WERI-Rb-1 (cell line): Measurements from ENCODE around the gene NACC2.

Experiments
- DNase-seq: peaks from one replicate; pipeline ENCODE4 v3.0.0-alpha.2; 2020
- H3K27ac ChIP-seq: fragments of 250-450 bp; sonication (Bioruptor Pico); 2 replicates; pipeline ENCODE4 v1.5.1; 2020; ENCODE audit warnings: mild to moderate bottlenecking, moderate library complexity
- H3K27me3 ChIP-seq: fragments of 250-450 bp; sonication (Bioruptor Pico); 2 replicates; pipeline ENCODE4 v1.5.1; 2021; ENCODE audit warnings: mild to moderate bottlenecking, low read depth, moderate library complexity; ENCODE audit not compliant: insufficient read depth, severe bottlenecking
- H3K36me3 ChIP-seq: fragments of 250-450 bp; sonication (Bioruptor Pico); 2 replicates; pipeline ENCODE4 v1.5.1; 2020; ENCODE audit warnings: mild to moderate bottlenecking, moderate library complexity
- H3K4me3 ChIP-seq: 2 replicates; pipeline ENCODE4 v1.5.1; 2011; ENCODE audit warnings: low read depth, mild to moderate bottlenecking, control low read depth, low read length
- H3K9me3 ChIP-seq: fragments of 250-450 bp; sonication (Bioruptor Pico); 2 replicates; pipeline ENCODE4 v1.5.1; 2021; ENCODE audit warnings: mild to moderate bottlenecking, moderate library complexity; ENCODE audit not compliant: severe bottlenecking
- TF ChIP-seq, protein P1 (sequence below): IDR thresholded peaks from 2 replicates; pipeline ENCODE4 v1.5.1; 2011; ENCODE audit warnings: low read depth, mild to moderate bottlenecking, control low read depth, inconsistent platforms, low read length

Gene NACC2

DNA sequence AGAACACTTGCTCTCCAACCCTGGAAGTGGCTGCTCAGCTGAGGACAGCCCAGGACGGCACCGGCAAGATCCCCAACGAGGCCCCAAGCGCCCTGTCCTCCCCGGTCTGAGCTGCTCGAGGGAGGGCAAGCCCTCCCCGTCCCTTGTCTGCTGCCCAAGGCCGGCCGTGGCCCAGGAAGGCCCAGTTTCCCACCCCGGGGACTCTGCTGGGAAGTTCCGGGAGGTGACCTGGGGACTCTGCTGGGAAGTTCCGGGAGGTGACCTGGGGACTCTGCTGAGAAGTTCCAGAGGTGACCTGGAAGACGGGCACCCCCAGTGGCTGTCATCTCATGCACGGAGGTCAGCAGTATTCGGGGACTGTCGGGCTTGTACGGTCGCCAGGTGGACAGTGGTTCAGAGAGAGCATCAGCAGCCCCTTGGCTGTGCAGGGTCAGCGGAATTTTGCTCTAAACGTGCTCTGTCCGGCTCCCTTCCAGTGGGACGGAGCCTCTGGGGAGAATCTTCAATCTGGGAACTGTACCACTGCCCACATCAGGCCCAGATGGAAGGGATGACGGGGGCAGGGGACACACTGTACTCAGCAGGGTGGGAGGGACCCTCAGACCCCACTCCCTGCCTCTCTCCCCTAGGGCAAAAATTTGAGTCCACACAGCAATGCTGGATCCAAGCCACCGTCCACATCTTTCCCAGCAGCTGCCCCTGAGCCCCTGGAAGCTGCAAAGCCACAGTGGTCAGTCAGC lies 7.2 kb downstream of the NACC2 start:
- TF ChIP-seq, protein P1, sequence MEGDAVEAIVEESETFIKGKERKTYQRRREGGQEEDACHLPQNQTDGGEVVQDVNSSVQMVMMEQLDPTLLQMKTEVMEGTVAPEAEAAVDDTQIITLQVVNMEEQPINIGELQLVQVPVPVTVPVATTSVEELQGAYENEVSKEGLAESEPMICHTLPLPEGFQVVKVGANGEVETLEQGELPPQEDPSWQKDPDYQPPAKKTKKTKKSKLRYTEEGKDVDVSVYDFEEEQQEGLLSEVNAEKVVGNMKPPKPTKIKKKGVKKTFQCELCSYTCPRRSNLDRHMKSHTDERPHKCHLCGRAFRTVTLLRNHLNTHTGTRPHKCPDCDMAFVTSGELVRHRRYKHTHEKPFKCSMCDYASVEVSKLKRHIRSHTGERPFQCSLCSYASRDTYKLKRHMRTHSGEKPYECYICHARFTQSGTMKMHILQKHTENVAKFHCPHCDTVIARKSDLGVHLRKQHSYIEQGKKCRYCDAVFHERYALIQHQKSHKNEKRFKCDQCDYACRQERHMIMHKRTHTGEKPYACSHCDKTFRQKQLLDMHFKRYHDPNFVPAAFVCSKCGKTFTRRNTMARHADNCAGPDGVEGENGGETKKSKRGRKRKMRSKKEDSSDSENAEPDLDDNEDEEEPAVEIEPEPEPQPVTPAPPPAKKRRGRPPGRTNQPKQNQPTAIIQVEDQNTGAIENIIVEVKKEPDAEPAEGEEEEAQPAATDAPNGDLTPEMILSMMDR, result no peak
- Histone ChIP-seq H3K27ac (no peak overlapping the region), H3K36me3 (no peaks in the 10 kb centered on the region; the same call in 1 of the 2 replicates)

DNA sequence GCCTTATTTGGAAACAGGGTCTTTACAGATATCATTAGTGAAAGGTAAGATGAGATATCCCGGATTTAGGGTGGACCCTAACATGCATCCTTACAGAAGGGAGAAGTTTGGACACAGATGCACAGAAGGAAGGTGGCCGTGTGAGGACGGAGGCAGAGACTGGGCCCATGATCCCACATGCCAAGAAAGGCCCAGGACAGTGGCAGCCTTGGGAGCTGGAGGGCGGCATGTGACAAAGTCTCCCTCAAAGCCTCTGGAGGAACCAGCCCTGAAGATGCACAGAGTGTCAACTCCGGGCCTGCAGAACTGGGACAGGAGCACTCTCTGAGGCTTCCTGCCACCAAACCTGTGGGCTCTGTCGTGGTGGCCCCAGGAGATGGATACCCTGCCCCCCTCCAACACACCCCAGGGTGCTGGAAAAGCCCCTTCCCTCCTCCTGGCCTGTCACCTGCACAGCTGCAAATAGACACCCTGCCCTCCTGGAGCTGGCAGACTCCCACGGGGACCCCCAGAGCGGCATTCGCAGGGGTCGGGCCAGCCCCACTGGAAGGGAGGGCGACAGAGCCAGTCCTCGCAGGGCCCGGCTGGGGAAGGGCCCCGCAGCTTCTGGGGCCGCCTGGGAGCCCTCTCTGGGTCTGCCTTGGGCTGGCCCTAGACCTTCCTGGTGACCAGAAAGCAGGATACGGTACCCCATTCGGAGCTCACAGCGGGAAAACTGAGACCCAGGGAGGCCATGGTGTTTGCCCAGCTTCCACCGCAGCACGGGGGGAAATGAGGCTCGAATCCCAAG lies 7.9 kb downstream of the NACC2 start:
- Histone ChIP-seq H3K9me3 (no peaks in the 10 kb centered on the region), H3K4me3 (no peak overlapping the region), H3K27me3 (no peaks in the 10 kb centered on the region), H3K36me3 (no peaks in the 10 kb centered on the region), H3K27ac (no peak overlapping the region)
- TF ChIP-seq, protein P1, result no peak
- DNase-seq, result no peak

More for the DNA sequence above, 7.2 kb downstream of the NACC2 start:
- no peaks in the 10 kb centered on the region for H3K27me3 ChIP-seq
- H3K4me3 ChIP-seq, result no peak overlapping the region
- H3K9me3 ChIP-seq, result no peaks in the 10 kb centered on the region
- no peak for DNase-seq

DNA sequence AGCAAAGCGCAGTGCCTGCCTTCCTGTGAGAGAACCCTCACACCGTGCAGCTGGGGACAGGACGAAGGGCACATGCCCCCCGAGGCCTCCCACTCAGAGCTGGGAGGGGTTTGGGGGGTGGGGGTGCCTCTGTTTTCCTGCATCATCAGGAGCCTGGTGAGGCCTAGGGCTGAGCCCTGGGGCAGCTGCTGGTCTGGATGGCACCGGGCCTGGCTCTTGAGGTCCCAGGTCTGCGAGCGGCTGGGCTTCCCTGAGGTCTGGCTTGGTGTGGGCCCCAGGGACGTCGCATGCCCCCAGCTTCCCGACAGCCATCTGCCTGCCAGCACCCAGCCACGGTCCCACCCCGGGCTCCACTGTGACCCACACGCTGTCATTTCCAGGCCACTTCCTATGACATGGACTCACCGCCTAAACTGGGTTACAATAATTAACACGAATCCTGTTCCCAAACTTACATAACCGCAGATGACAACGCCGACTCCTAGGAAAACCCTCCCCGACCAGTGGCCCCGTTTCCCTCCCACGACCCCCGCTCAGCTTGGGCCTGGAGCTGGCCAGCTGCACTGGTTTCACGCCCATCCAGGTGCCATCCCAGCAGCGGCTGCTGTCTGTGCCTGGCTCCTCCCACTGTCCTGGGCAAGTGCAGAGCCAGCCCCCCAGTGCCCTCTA lies 8.7 kb downstream of the NACC2 start:
- no peaks in the 10 kb centered on the region for H3K9me3 ChIP-seq
- no peak overlapping the region for H3K4me3 ChIP-seq
- no peaks in the 10 kb centered on the region for H3K36me3 ChIP-seq
- no peak for DNase-seq
- no peak overlapping the region for H3K27ac ChIP-seq
- TF ChIP-seq, protein P1, result no peak
- H3K27me3 ChIP-seq, result no peaks in the 10 kb centered on the region

DNA sequence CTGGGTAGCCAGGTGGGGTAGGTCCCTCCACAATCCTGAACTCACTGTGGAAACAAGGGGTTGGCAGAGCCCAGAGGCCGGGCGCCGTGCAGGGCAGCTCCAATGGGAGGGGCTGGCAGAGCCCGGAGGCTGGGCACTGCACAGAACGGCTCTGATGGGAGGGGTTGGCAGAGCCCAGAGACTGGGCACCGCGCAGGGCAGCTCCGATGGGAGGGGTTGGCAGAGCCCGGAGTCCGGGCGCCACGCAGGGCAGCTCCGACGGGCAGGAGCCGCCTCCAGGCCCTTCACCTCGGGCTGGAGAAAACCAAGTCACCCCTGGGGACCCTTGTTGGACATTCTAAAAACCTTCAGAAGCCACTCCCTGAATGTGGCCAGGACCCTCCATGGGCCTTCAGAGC lies 9.3 kb downstream of the NACC2 start:
- no peak overlapping the region for H3K27ac ChIP-seq
- H3K36me3 ChIP-seq, result no peaks in the 10 kb centered on the region
- no peaks in the 10 kb centered on the region for H3K9me3 ChIP-seq
- no peak overlapping the region for H3K4me3 ChIP-seq
- no peaks in the 10 kb centered on the region for H3K27me3 ChIP-seq
- TF ChIP-seq, protein P1, result no peak
- DNase-seq, result no peak

DNA sequence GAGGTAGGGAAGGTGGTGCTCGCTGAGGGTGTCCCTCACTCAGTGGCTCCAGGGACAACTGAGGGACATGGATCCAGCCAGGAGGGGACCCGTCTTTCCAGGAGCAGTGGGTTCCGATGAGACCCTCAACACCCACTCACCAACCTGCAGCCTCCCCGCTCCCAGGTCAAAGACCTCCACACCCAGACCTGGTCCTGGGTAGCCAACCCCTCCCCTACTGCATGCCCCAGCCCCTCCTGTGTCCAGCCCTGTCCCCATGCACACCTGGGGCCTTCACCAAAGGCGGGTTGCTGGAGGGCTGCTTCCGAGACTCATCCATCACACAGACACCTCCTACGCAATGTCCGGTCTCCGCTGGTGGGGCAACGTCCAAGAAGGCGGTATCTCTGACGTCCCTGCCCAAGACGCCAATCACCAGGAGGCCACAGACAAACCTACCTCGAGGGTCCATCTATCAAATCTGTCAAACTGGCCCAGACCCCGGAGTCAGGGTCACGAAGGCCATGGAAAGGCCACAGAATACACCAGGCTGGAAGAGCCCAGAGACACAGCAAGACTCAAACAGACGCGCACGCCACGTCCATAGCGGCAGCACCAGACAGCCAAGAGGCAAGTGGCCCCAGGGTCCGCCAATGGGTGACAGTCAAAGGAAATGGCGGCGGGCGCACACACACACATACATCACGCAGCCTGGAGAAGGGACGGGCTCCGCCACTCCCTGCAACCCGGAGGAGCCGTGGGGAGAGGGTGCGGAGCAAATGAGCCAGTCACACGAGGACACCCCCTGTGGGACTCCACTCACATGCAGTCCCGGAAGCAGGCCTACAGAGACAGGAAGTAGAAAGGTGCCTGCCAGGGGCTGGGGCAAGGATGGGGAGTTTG lies 10.8 kb downstream of the NACC2 start:
- H3K27ac ChIP-seq, result no peak overlapping the region
- no peaks in the 10 kb centered on the region for H3K9me3 ChIP-seq
- TF ChIP-seq, protein P1, result no peak
- no peaks in the 10 kb centered on the region for H3K27me3 ChIP-seq
- no peaks in the 10 kb centered on the region for H3K36me3 ChIP-seq
- H3K4me3 ChIP-seq, result no peak overlapping the region
- DNase-seq, result no peak
